Measurements from ENCODE around the gene POLR1D. TPM values are rescaled to one million over a fixed set of nuclear protein-coding genes. Genes with fewer than 3 reads are reported as not detected.

Gene POLR1D
- total RNA-seq, 4 donors from 2014 or later = 104 to 159 (median 142) TPM

- in situ Hi-C loops (cut with MboI; ENCODE audit: low sequenced_read_pairs in 4 of 4) = no loop called here
These were observed 13.1 kb downstream of the POLR1D start for GRCh38 chr13:27634791-27635190.

GRCh38 chr13:27635266-27635665 is 13.6 kb downstream of the POLR1D start:
- H3K9me3 ChIP-seq = no peaks in the 10 kb centered on the region

More at GRCh38 chr13:27634791-27635190, 13.1 kb downstream of the POLR1D start:
- Histone ChIP-seq H3K27ac (no peak overlapping the region), H3K9me3 (no peaks in the 10 kb centered on the region), H3K27me3 (no peaks in the 10 kb centered on the region), H3K36me3 (no peaks in the 10 kb centered on the region), H3K4me1 (peaks cover 17 to 27% of the 10 kb centered on the region in 2 donors), H3K4me3 (no peak overlapping the region)
- ATAC-seq = no peak
- DNase-seq = no peak
- TF ChIP-seq CTCF (IDR thresholded peaks at IDR 0.05 in 4 of 5, conservative IDR thresholded peaks at IDR 0.05 in 1 of 5) (no peak), POLR2A (IDR thresholded peaks at IDR 0.05) (no peak)
- intact Hi-C loops (cut with DNase I; ENCODE audit: low total_unique reads) = no loop called here

GRCh38 chr13:27636589-27637288 is 15.0 kb downstream of the POLR1D start:
- in situ Hi-C loops (cut with MboI; ENCODE audit: low sequenced_read_pairs in 4 of 4) = no loop called here

More at GRCh38 chr13:27635266-27635665, 13.6 kb downstream of the POLR1D start:
- Histone ChIP-seq H3K27me3 (no peaks in the 10 kb centered on the region), H3K27ac (no peak overlapping the region), H3K4me1 (peaks cover 22 to 31% of the 10 kb centered on the region in 2 donors), H3K4me3 (no peak overlapping the region), H3K36me3 (no peaks in the 10 kb centered on the region)
- intact Hi-C loops (cut with DNase I; ENCODE audit: low total_unique reads) = no loop called here
- in situ Hi-C loops (cut with MboI; ENCODE audit: low sequenced_read_pairs in 4 of 4) = no loop called here
- TF ChIP-seq CTCF (IDR thresholded peaks at IDR 0.05 in 4 of 5, conservative IDR thresholded peaks at IDR 0.05 in 1 of 5) (no peak), POLR2A (IDR thresholded peaks at IDR 0.05) (no peak)
- DNase-seq (no peak), ATAC-seq (no peak)

GRCh38 chr13:27637289-27637626 is 15.6 kb downstream of the POLR1D start:
- TF ChIP-seq CTCF (IDR thresholded peaks at IDR 0.05 in 4 of 5, conservative IDR thresholded peaks at IDR 0.05 in 1 of 5) (no peak), POLR2A (IDR thresholded peaks at IDR 0.05) (no peak)
- H3K9me3 ChIP-seq = no peaks in the 10 kb centered on the region
- intact Hi-C loops (cut with DNase I; ENCODE audit: low total_unique reads) (no loop called here), in situ Hi-C loops (cut with MboI; ENCODE audit: low sequenced_read_pairs in 4 of 4) (no loop called here)
- H3K4me3 ChIP-seq = no peak overlapping the region
- H3K27me3 ChIP-seq = no peaks in the 10 kb centered on the region
- H3K36me3 ChIP-seq = no peaks in the 10 kb centered on the region
- DNase-seq (no peak), ATAC-seq (no peak)
- peaks cover 36 to 38% of the 10 kb centered on the region in 2 donors for H3K4me1 ChIP-seq
- no peak overlapping the region for H3K27ac ChIP-seq

More at GRCh38 chr13:27636589-27637288, 15.0 kb downstream of the POLR1D start:
- Histone ChIP-seq H3K4me3 (no peak overlapping the region), H3K4me1 (peaks cover 31 to 33% of the 10 kb centered on the region in 2 donors), H3K9me3 (no peaks in the 10 kb centered on the region), H3K27me3 (no peaks in the 10 kb centered on the region), H3K36me3 (no peaks in the 10 kb centered on the region), H3K27ac (no peak overlapping the region)
- TF ChIP-seq POLR2A (IDR thresholded peaks at IDR 0.05) = no peak
- no peak for TF ChIP-seq CTCF (IDR thresholded peaks at IDR 0.05 in 4 of 5, conservative IDR thresholded peaks at IDR 0.05 in 1 of 5)
- intact Hi-C loops (cut with DNase I; ENCODE audit: low total_unique reads) = no loop called here
- no peak for DNase-seq
- no peak for ATAC-seq
